GM23248 (cell line): ENCODE data around the gene LST1. TPM values are rescaled to one million over a fixed set of nuclear protein-coding genes. Genes with fewer than 3 reads are reported as not detected.

ENCODE experiments used
- DNase-seq: peaks from one replicate; pipeline ENCODE4 v3.0.0-alpha.2; 2015
- H2AFZ ChIP-seq: fragments of 200-600 bp; sonication (generic); 2 replicates; pipeline ENCODE4 v1.6.1; 2016; ENCODE audit warnings: antibody characterized with exemption
- H3F3A ChIP-seq: fragments of 200-600 bp; sonication (generic); 2 replicates; pipeline ENCODE4 v1.6.1; 2016; ENCODE audit warnings: mild to moderate bottlenecking, antibody characterized with exemption, mixed run types; ENCODE audit not compliant: insufficient read depth
- H3K27ac ChIP-seq: fragments of 200-600 bp; sonication (generic); 2 replicates; pipeline ENCODE4 v1.5.1; 2016; ENCODE audit warnings: mild to moderate bottlenecking
- H3K27me3 ChIP-seq: fragments of 200-600 bp; sonication (generic); replicated peaks from 2 replicates; pipeline ENCODE4 v1.6.1; 2016; ENCODE audit warnings: mild to moderate bottlenecking; ENCODE audit not compliant: insufficient read depth
- H3K36me3 ChIP-seq: fragments of 200-600 bp; sonication (generic); 2 replicates; pipeline ENCODE4 v1.6.1; 2016; ENCODE audit warnings: low read depth, mild to moderate bottlenecking
- H3K4me1 ChIP-seq: fragments of 200-600 bp; sonication (generic); 2 replicates; pipeline ENCODE4 v1.6.1; 2016; ENCODE audit warnings: mild to moderate bottlenecking; ENCODE audit not compliant: insufficient read depth
- H3K4me2 ChIP-seq: fragments of 200-600 bp; sonication (generic); one replicate; pipeline ENCODE4 v1.6.1; 2016; ENCODE audit warnings: mild to moderate bottlenecking; ENCODE audit not compliant: unreplicated experiment
- H3K4me3 ChIP-seq: fragments of 200-600 bp; sonication (generic); 2 replicates; pipeline ENCODE4 v1.5.1; 2016; ENCODE audit warnings: mild to moderate bottlenecking
- H3K79me2 ChIP-seq: fragments of 200-600 bp; sonication (generic); 2 replicates; pipeline ENCODE4 v1.6.1; 2016; ENCODE audit warnings: mild to moderate bottlenecking; ENCODE audit not compliant: insufficient read depth
- H3K9ac ChIP-seq: fragments of 200-600 bp; sonication (generic); 2 replicates; pipeline ENCODE4 v1.6.1; 2016; ENCODE audit warnings: mild to moderate bottlenecking
- H3K9me2 ChIP-seq: fragments of 200-600 bp; sonication (generic); 2 replicates; pipeline ENCODE4 v1.6.1; 2016; ENCODE audit warnings: mixed run types, mild to moderate bottlenecking, moderate library complexity; ENCODE audit not compliant: insufficient read depth
- H3K9me3 ChIP-seq: fragments of 200-600 bp; sonication (generic); one replicate; pipeline ENCODE4 v1.6.1; 2017; ENCODE audit warnings: low read depth
- H4K20me1 ChIP-seq: fragments of 200-600 bp; sonication (generic); 2 replicates; pipeline ENCODE4 v1.6.0; 2016; ENCODE audit not compliant: insufficient read depth
- EZH2 ChIP-seq: fragments of 200-600 bp; sonication (generic); IDR thresholded peaks from 2 replicates; pipeline ENCODE4 v1.6.1; 2018; ENCODE audit warnings: antibody characterized with exemption, mild to moderate bottlenecking; ENCODE audit not compliant: insufficient read depth, poor library complexity, severe bottlenecking
- EZH2phosphoT487 ChIP-seq: fragments of 200-600 bp; sonication (generic); IDR thresholded peaks from 2 replicates; pipeline ENCODE4 v1.6.1; 2018; ENCODE audit warnings: antibody characterized with exemption, moderate library complexity, mild to moderate bottlenecking, low read depth; ENCODE audit not compliant: insufficient read depth
- WGBS, 2 experiments: methylation state at CpG; one replicate each; pipeline ENCODE4 v1.1.6; 2015 to 2017; ENCODE audit warnings: low lambda C conversion rate in 2 of 2, low coverage in 1 of 2; ENCODE audit errors: missing lambda C conversion rate in 2 of 2; 5-methylcytosine and 5-hydroxymethylcytosine counted together
- in situ Hi-C: fragments of 300-500 bp; cut with MboI; formaldehyde crosslinking; loops from 2 replicates; pipeline ENCODE4 v1.15.0; 2020
- polyA plus RNA-seq: library from polyadenylated mRNA; unstranded; fragments of >200 nt; fragmentation: Nextera tagmentation; extraction: Ambion mirVana; gene quantifications from 2 replicates; pipeline ENCODE4 v1.2.1, GENCODE V29; 2016
- total RNA-seq: library from RNA; depleted of rRNA; stranded (reverse); fragments of >200 nt; shearing (Covaris generic); gene quantifications from 2 replicates; pipeline ENCODE4 v1.2.3, GENCODE V29; 2014

The LST1 gene
- total and polyA plus RNA-seq, 2 experiments from 2014 or later: not detected

DNA sequence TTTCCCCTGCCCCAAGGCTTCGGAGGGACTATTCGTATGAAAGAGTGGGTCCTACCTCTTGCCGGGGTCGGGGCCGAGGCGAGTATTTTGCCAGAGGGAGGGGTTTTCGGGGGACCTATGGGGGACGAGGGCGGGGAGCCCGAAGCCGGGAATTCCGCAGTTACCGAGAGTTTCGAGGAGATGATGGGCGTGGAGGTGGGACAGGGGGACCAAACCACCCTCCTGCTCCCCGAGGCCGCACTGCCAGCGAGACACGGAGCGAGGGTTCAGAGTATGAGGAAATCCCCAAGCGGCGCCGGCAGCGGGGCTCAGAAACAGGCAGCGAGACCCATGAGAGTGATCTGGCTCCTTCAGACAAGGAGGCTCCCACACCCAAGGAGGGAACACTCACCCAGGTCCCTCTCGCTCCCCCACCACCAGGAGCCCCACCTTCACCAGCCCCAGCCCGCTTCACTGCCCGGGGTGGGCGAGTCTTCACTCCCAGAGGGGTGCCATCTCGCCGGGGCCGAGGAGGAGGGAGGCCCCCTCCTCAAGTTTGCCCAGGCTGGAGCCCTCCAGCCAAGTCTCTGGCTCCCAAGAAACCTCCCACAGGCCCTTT is 45.7 kb downstream of the LST1 start:
- in situ Hi-C loops: no loop called here
- Histone ChIP-seq H3K9me2 (no peaks in the 10 kb centered on the region), H3K36me3 (peaks cover 88% of the 10 kb centered on the region), H2AFZ (no peak overlapping the region), H4K20me1 (no peaks in the 10 kb centered on the region), H3K27me3 (no peaks in the 10 kb centered on the region), H3K9me3 (no peaks in the 10 kb centered on the region), H3F3A (peaks cover 68% of the 10 kb centered on the region), H3K4me2 (no peak overlapping the region), H3K27ac (no peak overlapping the region), H3K9ac (no peak overlapping the region), H3K79me2 (peaks cover 65% of the 10 kb centered on the region), H3K4me3 (no peak overlapping the region), H3K4me1 (no peaks in the 10 kb centered on the region)
- 86 to 88% methylated on average over 23 to 32 of the region's 32 CpGs for WGBS, 2 experiments
- TF ChIP-seq EZH2 (no peak), EZH2phosphoT487 (no peak)
- no peak for DNase-seq

DNA sequence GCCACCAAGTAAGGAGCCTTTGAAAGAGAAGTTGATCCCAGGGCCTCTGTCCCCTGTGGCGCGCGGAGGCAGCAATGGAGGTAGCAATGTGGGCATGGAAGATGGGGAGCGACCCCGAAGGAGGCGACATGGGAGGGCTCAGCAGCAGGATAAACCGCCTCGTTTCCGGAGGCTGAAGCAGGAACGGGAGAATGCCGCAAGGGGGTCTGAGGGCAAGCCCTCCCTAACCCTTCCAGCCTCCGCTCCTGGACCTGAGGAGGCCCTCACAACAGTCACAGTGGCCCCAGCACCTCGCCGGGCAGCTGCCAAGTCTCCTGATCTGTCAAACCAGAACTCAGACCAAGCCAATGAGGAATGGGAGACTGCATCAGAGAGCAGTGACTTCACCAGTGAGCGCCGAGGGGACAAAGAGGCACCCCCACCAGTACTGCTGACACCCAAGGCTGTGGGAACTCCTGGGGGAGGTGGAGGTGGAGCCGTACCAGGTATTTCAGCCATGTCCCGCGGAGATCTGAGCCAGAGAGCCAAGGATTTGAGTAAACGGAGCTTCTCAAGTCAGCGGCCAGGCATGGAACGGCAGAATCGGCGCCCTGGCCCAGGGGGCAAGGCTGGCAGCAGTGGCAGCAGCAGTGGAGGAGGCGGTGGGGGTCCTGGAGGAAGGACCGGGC is 46.3 kb downstream of the LST1 start:
- TF ChIP-seq EZH2phosphoT487 (no peak), EZH2 (no peak)

DNA sequence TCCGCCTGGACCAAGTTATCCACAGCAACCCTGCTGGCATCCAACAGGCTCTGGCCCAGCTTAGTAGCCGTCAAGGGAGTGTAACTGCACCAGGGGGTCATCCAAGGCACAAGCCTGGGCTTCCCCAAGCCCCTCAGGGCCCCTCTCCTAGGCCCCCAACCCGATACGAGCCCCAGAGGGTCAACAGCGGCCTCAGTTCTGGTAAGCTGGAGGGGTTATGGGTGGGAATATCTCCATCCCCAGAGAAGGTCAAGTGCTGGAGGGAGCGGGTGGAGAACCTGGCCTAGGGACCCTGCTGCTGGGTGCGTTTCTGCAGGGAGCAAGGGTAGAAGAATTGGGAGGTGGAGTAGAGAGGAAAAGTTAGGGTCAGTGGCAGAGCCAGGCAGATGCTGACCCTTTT is 47.4 kb downstream of the LST1 start:
- no peak for DNase-seq
- Histone ChIP-seq H3K9me2 (no peaks in the 10 kb centered on the region), H3K9me3 (no peaks in the 10 kb centered on the region), H3K4me3 (no peak overlapping the region), H3F3A (peaks cover 76% of the 10 kb centered on the region), H3K4me1 (no peaks in the 10 kb centered on the region), H3K27me3 (no peaks in the 10 kb centered on the region), H3K9ac (peak overlapping the region; percentile 42; the same call in 1 of the 2 replicates), H3K4me2 (no peak overlapping the region), H3K27ac (peak overlapping the region; percentile 18; the same call in 1 of the 2 replicates), H2AFZ (no peak overlapping the region), H3K36me3 (peaks cover 85% of the 10 kb centered on the region), H3K79me2 (peaks cover 49% of the 10 kb centered on the region), H4K20me1 (no peaks in the 10 kb centered on the region)
- in situ Hi-C loops: no loop called here
- 85 to 93% methylated on average over 7 of the region's 7 CpGs for WGBS, 2 experiments
- TF ChIP-seq EZH2 (no peak), EZH2phosphoT487 (no peak)

More for the DNA sequence above, 46.3 kb downstream of the LST1 start:
- DNase-seq: no peak
- Histone ChIP-seq H3K79me2 (peaks cover 59% of the 10 kb centered on the region), H3K36me3 (peaks cover 88% of the 10 kb centered on the region), H3K27ac (0 out of 2 replicates have a peak overlapping the region, but pooled peaks have one; percentile 8), H3K9ac (peak overlapping the region; percentile 9; the same call in 1 of the 2 replicates), H3K27me3 (no peaks in the 10 kb centered on the region), H3K4me2 (no peak overlapping the region), H2AFZ (no peak overlapping the region), H3F3A (peaks cover 73% of the 10 kb centered on the region), H3K4me1 (no peaks in the 10 kb centered on the region), H3K9me3 (no peaks in the 10 kb centered on the region), H4K20me1 (no peaks in the 10 kb centered on the region), H3K9me2 (no peaks in the 10 kb centered on the region), H3K4me3 (no peak overlapping the region)
- WGBS, 2 experiments: 93 to 94% methylated on average over 26 of the region's 26 CpGs
- in situ Hi-C loops: no loop called here

DNA sequence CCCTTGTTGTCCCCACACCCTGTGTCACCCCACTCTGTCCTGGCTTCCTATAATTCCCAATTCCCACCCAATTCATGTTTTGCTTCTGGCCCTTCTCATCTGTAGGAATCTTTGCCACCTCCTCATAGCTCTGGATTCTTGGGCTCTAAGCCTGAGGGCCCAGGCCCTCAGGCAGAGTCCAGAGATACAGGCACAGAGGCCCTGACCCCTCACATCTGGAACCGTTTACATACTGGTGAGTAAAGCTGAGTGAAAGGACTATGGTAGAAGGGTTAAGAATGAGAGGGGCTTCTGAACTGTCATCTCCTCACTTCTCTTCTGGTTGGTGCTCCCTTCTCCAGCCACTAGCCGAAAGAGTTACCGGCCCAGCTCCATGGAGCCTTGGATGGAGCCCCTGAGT is 48.1 kb downstream of the LST1 start:
- TF ChIP-seq EZH2phosphoT487 (no peak), EZH2 (no peak)
- in situ Hi-C loops: no loop called here
- Histone ChIP-seq H3K9me3 (no peaks in the 10 kb centered on the region), H4K20me1 (no peaks in the 10 kb centered on the region), H3K79me2 (peaks cover 42% of the 10 kb centered on the region), H3K27ac (peak overlapping the region; percentile 18; the same call in 1 of the 2 replicates), H3K4me2 (no peak overlapping the region), H2AFZ (no peak overlapping the region), H3F3A (peaks cover 77% of the 10 kb centered on the region), H3K9me2 (no peaks in the 10 kb centered on the region), H3K36me3 (peaks cover 78% of the 10 kb centered on the region), H3K27me3 (no peaks in the 10 kb centered on the region), H3K4me1 (0 out of 2 replicates have a peak, but pooled peaks cover 3% of the 10 kb centered on the region), H3K4me3 (no peak overlapping the region), H3K9ac (peak overlapping the region; percentile 42)
- 80 to 89% methylated on average over 3 of the region's 3 CpGs for WGBS, 2 experiments
- DNase-seq: peak; percentile 37
